AG09319 (cell line): ENCODE measurements around the gene STUB1.

Experiments used
- DNase-seq: peaks from one replicate; pipeline ENCODE4 v3.0.0-alpha.2; 2010; ENCODE audit warnings: low read depth; ENCODE audit errors: extremely low read depth
- TF ChIP-seq, protein P1 (sequence below): IDR thresholded peaks from 2 replicates; pipeline ENCODE4 v1.5.1; 2011; ENCODE audit warnings: low read depth, mild to moderate bottlenecking, inconsistent platforms, low read length, moderate library complexity

The STUB1 gene

DNA sequence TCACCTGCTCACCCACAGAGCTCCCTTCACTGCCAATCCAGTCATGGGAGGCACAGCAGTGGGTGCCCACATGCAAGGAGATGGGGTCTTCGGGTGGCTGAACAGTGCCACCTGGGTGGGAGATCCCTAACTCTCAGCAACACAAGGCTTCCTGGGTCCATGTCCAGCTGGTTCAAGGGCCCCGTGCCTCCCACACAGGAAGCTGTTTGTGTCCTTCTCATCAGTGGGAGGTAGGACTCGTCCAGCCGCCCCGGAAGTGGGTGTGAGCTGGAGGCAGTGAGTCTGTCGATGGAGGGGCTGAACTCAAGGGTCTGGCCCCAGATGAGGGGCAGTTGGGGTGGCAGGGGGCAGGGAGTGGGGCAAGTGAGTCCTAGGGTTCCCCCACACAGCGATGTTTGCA lies 23.8 kb downstream of the STUB1 start:
- TF ChIP-seq, protein P1, sequence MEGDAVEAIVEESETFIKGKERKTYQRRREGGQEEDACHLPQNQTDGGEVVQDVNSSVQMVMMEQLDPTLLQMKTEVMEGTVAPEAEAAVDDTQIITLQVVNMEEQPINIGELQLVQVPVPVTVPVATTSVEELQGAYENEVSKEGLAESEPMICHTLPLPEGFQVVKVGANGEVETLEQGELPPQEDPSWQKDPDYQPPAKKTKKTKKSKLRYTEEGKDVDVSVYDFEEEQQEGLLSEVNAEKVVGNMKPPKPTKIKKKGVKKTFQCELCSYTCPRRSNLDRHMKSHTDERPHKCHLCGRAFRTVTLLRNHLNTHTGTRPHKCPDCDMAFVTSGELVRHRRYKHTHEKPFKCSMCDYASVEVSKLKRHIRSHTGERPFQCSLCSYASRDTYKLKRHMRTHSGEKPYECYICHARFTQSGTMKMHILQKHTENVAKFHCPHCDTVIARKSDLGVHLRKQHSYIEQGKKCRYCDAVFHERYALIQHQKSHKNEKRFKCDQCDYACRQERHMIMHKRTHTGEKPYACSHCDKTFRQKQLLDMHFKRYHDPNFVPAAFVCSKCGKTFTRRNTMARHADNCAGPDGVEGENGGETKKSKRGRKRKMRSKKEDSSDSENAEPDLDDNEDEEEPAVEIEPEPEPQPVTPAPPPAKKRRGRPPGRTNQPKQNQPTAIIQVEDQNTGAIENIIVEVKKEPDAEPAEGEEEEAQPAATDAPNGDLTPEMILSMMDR, result no peak
- DNase-seq, result no peak

- TF ChIP-seq, protein P1, result no peak
- no peak for DNase-seq
Observed at GRCh38 chr16:704552-705380, 24.6 kb downstream of the STUB1 start.

DNA sequence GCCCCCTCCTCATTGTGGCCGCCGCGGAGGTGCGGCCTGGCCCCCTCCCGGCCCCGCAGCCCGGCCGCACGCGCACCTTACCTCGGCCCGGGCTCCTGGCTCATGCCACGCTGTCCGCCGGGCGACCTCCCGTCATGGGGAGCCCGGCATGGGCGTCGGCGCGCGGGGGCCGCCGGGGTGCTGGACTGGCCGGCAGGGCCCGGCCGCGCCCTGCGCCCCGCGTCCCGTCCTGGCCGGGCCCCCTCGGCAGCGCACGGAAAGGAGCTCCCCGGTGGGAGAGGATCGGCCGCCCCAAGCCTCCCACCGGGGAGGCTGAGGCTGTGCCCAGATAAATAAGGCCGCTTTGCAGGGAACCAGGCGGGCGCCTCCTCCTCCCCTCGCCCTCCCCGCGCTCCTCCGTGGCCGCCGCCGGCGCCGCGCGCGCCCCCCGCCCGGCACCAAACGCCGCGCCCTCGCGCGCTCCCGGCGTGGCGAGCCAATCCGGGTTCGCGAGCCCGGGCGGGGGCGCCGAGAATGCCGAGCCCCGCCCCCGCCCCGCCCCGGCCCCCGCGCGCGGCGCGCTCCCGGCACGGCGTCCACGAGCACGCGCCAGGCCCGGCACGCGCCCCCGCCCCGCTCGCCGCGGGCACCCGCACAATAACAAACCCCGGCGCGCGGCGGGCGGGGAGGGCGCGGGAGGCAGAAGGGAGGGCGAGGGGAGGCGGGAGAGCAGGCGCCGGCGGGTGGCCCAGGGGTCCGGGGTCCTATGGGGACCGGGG lies 25.4 kb downstream of the STUB1 start, which contains the start of gene FBXL16:
Gene FBXL16 (minus strand): TSS at position 371 of the 758 bp plus-strand sequence. CDS start 8,396 bp downstream, outside the sequence.
- TF ChIP-seq, protein P1, result no peak
- no peak for DNase-seq

GRCh38 chr16:706189-707061 lies 26.2 kb downstream of the STUB1 start:
- no peak for DNase-seq
- TF ChIP-seq, protein P1, result no peak

DNA sequence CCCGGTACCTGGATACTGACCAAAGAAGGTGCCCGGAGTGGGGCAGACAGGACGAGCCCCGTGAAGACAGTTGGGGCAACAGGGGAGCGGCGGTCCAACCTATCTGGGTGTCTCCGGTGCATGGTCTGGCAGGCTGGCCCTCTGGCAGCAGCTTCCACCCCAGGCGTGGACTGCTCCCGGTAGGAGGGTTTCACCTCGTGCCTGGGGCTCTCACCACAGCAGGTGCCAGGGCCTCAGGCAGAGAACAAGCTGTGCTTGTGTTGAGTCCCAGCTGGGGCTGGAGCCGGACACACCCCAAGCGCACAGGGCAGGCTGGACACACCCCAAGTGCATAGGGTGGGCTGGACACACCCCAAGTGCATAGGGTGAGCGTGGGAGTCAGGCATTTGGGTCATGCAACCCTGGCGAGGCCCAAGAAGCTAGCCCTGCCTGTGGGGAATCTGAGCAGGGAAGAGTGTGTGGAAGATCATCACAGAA lies 26.9 kb downstream of the STUB1 start:
- TF ChIP-seq, protein P1, result no peak
- DNase-seq, result no peak

DNA sequence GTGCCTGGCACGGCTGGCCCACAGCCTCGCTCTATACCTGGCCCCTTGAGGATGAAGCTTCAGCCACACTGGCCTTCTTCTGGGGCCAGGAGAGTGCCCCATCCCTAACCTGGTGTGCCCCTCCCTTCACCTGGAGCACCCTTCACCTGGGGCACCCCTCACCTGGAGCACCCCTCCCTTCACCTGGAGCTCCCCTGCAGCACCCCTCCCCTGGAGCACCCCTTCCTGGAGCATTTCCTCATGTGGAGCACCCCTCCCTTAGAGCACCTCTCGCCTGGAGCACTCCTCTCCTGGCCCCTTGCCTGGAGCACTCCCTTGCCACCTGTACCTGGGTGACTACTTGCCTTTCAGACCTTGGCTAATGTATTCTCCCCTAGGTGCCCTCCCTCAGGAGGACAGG lies 27.8 kb downstream of the STUB1 start:
- DNase-seq, result no peak
- TF ChIP-seq, protein P1, result no peak
